ENCODE results near the gene MYMK.
A peak's percentile ranks its signal among the peaks of the same experiment; 100 is the strongest.

The MYMK gene

GRCh38 chr9:133539991-133540697, 15.4 kb upstream of the MYMK start:
- TF ChIP-seq, protein P1, sequence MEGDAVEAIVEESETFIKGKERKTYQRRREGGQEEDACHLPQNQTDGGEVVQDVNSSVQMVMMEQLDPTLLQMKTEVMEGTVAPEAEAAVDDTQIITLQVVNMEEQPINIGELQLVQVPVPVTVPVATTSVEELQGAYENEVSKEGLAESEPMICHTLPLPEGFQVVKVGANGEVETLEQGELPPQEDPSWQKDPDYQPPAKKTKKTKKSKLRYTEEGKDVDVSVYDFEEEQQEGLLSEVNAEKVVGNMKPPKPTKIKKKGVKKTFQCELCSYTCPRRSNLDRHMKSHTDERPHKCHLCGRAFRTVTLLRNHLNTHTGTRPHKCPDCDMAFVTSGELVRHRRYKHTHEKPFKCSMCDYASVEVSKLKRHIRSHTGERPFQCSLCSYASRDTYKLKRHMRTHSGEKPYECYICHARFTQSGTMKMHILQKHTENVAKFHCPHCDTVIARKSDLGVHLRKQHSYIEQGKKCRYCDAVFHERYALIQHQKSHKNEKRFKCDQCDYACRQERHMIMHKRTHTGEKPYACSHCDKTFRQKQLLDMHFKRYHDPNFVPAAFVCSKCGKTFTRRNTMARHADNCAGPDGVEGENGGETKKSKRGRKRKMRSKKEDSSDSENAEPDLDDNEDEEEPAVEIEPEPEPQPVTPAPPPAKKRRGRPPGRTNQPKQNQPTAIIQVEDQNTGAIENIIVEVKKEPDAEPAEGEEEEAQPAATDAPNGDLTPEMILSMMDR (IDR thresholded peaks at IDR 0.05; ENCODE audit: insufficient read depth, low read depth, low read length, missing control alignments) = no peak
- no peak for DNase-seq (ENCODE audit: low read depth)
- H3K4me3 ChIP-seq (ENCODE audit: low read length) = no peak overlapping the region

DNA sequence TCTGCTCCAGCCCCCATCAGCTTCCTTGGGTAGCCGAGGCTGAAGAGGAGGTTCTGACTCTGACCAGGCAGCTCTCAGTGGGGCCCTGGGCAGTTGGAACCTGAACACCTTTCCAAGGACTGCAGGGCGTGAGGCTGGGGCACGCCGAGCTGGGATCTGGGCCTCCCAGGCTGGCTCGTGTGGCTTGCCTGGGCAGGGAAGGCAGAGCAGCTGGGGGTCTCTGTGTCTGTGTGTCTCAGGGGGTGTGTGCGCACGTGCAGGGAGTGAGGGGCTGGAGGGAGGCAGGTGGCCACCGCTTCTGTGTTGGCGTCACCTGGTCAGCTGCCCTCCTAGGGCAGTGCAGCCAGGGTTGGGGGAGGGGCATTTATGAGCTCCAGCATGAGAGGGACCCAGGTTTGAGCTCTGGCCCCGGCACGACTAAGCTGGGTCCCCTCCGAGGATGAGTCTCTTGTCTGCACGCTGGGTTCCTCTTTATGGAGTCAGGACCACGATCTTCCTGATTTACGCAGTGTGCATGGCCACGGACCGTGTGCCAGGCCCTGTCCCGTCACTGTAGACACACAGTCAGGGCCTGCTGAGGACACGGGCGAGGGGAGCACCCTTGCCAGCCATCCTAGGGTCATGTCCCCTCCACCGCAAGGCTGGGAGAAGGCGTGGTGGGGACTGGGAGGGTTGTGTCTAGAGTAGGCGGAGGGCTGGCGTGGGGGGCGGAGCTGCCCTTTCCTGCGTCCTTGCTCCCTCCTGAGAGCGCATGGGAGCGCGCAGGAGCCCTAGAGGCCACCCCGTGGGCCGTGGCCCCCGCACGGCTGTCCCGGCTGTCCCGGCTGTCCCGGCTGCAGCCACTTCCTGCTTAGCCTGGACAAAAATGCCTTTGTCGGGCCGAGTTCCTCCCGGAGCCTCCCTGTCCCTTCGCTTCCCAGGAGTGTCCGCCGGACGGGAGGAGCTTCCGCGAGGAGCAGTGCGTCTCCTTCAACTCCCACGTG, 14.4 kb upstream of the MYMK start:
- DNase-seq (ENCODE audit: low read depth) = no peak
- no peak overlapping the region for H3K4me3 ChIP-seq (ENCODE audit: low read length)
- TF ChIP-seq, protein P1 (IDR thresholded peaks at IDR 0.05; ENCODE audit: insufficient read depth, low read depth, low read length, missing control alignments) = no peak

DNA sequence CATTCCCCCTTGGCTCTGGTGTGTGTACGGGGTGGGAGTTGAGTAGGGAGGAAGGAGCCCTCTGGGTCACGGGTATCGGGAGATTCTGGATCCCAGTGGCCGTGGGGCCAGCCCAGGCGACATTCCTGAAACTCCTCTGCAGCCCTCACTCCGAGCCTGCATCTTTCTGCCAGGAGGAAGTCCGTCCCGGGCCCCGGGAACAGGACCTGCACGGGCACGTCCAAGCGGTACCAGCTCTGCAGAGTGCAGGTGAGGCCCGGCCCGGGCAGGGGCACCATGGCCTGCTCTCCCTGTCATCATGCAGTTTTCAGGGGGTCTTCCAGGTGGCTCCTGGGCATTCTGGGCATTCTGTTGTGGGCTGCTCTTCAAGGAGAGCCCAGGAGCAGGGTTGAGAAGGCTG, 13.4 kb upstream of the MYMK start:
- H3K4me3 ChIP-seq (ENCODE audit: low read length) = no peak overlapping the region
- peak; percentile 43 for DNase-seq (ENCODE audit: low read depth)
- TF ChIP-seq, protein P1 (IDR thresholded peaks at IDR 0.05; ENCODE audit: insufficient read depth, low read depth, low read length, missing control alignments) = no peak

DNA sequence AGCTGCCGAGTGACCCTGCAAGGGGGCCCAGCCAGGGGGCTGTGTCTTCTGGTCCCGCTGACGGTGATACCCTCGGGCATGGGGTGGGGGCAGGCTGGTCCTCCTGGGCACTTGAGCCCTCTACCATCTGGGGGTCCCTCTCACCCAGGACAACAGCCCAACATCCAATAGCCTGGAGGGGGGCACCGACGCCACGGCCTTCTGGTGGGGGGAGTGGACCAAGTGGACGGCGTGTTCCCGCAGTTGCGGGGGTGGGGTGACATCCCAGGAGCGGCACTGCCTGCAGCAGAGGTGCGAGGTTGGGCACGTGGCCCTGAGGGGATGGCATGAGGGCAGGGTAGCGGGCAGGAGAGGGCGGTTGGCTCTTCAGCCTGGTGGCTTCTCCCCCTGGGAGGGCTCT, 12.5 kb upstream of the MYMK start:
- no peak overlapping the region for H3K4me3 ChIP-seq (ENCODE audit: low read length)
- no peak for DNase-seq (ENCODE audit: low read depth)
- TF ChIP-seq, protein P1 (IDR thresholded peaks at IDR 0.05; ENCODE audit: insufficient read depth, low read depth, low read length, missing control alignments) = no peak

DNA sequence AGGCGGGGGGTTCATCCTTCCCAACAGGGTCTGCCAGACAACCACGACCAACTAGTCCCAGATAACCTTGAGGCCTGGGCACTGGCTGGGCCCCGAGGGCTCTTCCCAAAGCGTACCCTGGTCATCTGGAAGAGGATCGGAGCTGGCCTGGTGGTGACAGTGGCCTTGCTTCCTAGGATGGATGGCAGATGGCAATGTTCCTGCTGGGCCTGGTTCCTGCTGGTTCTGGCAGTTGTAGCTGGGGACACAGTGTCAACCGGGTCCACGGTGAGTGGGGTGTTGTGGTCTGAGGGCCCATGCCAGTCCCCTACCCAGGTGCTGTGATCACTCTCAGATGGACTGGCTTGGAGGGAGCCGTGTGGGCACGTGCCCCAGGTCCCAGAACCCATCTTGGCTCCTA, 11.8 kb upstream of the MYMK start:
- TF ChIP-seq, protein P1 (IDR thresholded peaks at IDR 0.05; ENCODE audit: insufficient read depth, low read depth, low read length, missing control alignments) = no peak

GRCh38 chr9:133536080-133536479, 11.3 kb upstream of the MYMK start:
- no peak overlapping the region for H3K4me3 ChIP-seq (ENCODE audit: low read length)
- DNase-seq (ENCODE audit: low read depth) = no peak
- TF ChIP-seq, protein P1 (IDR thresholded peaks at IDR 0.05; ENCODE audit: insufficient read depth, low read depth, low read length, missing control alignments) = no peak

More for the DNA sequence above, 11.8 kb upstream of the MYMK start:
- no peak overlapping the region for H3K4me3 ChIP-seq (ENCODE audit: low read length)
- no peak for DNase-seq (ENCODE audit: low read depth)
